Measurements from ENCODE around the gene EEFSEC.

The EEFSEC gene

GRCh38 chr3:128432971-128433836 is 279.9 kb downstream of the EEFSEC start:
- DNase-seq: peak in 1 of 4 experiments; percentile 12

DNA sequence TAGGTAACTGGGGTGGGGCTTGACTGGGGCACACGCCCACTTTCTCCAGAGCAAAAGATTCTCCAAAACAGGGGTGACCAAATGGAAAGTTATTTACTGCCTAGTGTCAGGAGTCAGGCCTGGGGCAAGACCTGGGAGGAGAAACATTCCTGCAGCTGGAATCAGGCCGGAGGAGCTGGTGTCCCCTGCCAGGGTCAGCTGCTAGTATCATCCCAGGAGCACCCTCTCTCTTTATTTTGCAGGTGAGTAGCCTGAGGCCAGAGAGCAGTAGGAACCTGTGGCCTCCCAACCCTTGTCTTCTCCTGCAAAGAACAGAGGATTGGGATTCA is 280.5 kb downstream of the EEFSEC start:
- DNase-seq: no peak

GRCh38 chr3:128434524-128434923 is 281.2 kb downstream of the EEFSEC start:
- no peak for DNase-seq

GRCh38 chr3:128435058-128435457 is 281.8 kb downstream of the EEFSEC start:
- DNase-seq: no peak

- DNase-seq: no peak
Measured at GRCh38 chr3:128435561-128435960, 282.3 kb downstream of the EEFSEC start.

- no peak for DNase-seq
Measured at GRCh38 chr3:128436214-128436613, 282.9 kb downstream of the EEFSEC start.

GRCh38 chr3:128438488-128439072 is 285.3 kb downstream of the EEFSEC start:
- peak in 1 of 4 experiments; percentile 15 for DNase-seq

- no peak for DNase-seq
Measured at GRCh38 chr3:128439226-128439625, 285.9 kb downstream of the EEFSEC start.

DNA sequence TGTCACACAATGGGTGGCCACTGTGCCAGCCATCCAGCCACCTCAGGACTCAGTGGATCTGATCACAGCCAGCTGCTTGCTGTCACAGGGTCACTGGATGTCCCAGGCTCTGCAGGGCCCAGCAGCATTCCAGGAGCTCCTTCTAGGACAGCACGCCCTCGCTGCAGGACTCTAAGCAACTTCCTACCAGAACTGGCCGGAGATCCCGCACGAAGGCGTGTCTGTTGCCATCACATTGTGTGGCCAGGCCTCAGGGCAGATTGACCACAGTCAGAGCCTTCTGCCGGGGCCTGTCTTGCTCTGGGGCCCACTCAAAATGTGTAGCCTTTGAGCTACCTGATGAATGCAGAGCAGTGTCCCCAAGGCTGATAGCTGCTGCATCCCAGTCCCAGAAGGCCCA is 288.8 kb downstream of the EEFSEC start:
- no peak for DNase-seq

DNA sequence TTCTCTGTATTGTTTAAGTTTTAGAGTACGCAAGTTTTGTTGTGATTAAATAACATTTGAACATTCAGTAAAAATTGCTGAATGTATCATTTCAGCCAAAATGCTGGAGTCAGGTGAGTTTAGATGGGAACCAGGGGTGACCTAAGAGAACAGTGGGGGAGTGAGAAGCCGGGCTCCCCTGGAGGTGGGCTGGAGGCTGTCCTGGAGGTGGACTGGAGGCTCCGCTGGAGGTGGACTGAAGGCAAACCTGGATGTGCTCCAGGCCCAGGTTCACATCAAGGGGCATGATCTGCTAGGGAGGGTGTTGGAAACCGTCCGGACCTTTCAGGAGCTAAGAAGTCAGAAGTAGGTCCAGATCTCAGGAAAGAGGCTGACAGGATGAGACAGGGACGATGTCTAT is 289.7 kb downstream of the EEFSEC start:
- DNase-seq: no peak

- DNase-seq: no peak
Measured at GRCh38 chr3:128443771-128444170, 290.5 kb downstream of the EEFSEC start.

GRCh38 chr3:128445357-128445756 is 292.1 kb downstream of the EEFSEC start:
- DNase-seq: no peak

DNA sequence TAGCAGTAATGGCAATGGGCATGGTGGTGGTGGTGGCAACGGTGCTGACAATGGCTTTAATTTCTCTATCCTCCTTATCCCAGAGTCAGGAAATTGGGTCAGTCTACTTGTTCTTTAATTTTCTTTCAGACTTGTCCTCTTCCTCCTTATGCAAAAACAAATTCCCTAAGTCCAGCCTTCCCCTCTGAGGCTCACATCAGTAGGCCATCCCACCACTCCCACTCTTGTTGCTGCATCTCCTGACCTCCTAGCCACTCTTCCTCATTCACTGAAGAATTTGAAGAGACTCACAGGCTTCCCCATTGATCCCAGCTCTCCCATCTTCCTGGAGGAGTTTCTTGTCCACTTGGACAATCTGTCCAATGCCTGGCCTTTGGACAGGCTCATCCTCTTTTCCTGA is 293.5 kb downstream of the EEFSEC start:
- DNase-seq: peak; percentile 24 to 66 (median 54)

DNA sequence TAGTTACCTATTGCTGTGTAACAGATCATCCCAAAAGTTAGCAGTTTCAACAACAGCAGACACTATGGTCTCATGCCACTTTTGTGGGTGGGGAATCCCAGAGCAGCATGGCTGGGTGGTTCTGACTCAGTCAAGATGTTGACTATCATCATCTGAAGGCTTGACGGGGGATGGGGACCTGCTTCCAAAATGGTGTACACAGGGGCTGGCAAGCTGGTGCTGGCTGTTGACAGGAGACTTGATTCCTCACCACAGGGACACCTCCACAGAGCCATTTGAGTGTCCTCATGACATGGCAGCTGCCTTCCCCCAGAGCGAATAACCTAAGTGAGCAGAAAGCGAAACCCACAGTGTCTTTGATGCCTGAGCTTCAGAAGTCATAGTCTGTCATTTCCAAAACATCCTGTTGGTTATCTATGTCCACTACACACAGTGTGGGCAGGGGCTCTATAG is 294.3 kb downstream of the EEFSEC start:
- DNase-seq: peak; percentile 18 to 55 (median 40)

DNA sequence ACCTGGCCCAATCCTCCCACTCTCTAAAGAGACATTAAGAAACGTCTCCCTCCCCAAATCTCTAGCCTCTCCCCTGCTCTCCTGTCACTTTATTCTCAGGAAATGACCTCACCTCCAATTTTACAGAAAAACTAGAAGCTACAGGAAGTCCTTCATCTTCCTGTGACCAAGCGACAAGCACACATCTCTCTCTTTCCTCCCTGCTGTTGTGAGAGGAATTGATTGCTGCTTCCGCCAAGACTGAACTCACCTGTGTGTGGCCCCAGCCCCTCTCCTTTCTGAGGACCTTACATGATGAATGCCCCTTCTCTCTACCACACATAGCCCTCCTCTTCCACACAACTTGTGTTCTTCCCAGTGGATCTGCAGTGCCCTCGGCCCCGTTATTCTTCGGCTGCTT is 295.2 kb downstream of the EEFSEC start:
- no peak for DNase-seq

- no peak for DNase-seq
Measured at GRCh38 chr3:128449111-128449638, 295.9 kb downstream of the EEFSEC start.

- DNase-seq: no peak
Measured at GRCh38 chr3:128452120-128452519, 298.8 kb downstream of the EEFSEC start.

DNA sequence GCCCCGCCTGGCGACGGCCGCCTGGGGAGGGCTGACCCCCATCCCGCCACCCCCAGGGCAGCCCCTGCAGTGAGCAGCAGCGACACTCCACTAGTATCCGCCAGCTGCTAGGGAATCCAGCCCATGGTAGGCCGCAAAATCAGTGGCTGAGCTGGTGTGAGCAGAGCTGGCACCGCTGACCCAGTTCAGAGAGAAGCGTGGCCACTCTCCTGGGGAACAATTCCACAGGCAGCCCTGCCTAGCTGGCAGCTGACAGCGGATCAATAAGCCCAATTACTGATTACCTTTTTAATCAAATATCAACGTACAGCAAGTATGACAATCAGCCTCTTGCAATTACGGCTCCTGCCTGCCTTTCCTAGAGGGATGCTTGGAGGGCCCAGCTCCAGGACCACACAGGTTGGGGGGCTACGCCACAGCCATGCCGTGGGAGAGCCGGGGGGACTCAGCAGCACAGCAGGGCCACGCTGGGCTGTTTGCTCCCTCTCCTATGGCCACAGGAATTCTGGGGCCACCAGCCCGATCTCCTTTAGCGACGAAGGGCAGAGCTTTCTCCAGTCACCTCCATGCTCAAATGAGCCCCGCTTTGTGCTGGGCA is 299.5 kb downstream of the EEFSEC start:
- DNase-seq: no peak

GRCh38 chr3:128453501-128454309 is 300.4 kb downstream of the EEFSEC start:
- DNase-seq: no peak

GRCh38 chr3:128454310-128454618 is 301.0 kb downstream of the EEFSEC start:
- no peak for DNase-seq

GRCh38 chr3:128455116-128455515 is 301.8 kb downstream of the EEFSEC start:
- no peak for DNase-seq

DNA sequence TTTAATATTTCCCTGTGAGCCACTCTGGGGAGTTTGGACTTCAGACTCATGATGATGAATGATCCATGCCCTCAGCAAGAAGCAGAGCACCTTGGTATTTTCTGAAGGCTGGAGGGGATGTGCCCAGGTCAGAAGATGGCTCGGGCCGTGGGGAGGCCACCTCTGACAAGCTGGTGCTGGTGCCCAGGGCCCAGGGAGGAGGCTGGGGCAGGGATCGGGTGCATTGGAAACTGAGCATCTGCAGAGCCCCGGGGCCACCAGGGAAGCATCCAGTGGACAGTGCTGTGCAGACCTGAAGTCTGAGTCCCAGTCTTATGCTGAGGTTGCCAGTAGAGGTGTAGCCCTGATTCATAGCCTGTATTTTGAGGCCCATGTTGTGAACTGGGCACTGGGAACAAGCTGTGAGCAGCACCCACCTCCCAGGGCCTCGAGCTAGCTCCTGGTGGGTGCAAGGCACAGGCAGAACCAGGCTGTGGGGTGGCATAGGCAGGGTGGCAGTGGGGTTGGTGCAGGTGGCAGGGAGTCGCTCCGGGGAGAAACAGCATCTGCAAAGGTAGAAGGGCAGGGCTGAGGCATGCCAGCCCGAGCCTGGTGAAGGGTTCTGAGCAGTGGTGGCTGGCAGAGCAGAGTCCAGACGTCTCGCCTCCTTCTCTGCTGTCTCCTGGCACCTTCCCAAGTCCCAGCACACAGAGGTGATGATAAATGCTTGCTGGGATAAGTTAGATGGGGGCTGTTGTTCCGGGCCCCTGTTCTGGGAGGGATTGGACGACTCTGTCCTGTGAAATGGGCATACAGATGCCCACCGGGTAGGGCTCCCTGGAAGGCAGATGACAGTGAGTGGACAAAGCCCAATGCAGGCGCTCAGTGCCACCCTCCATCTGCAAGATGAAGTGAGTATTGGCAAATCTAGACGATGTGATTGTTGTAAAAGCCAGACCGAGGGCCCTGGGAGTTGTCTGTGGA is 302.8 kb downstream of the EEFSEC start:
- DNase-seq: no peak
